GM23338 (cell line): ENCODE data around the gene UFSP1.

Source experiments
- CREB1 ChIP-seq: fragments of 250-450 bp; sonication (Bioruptor Pico); IDR thresholded peaks from 2 replicates; pipeline ENCODE4 v1.5.0; 2020; ENCODE audit warnings: low read depth, mild to moderate bottlenecking, moderate library complexity
- EZH2 ChIP-seq: fragments of 200-600 bp; sonication (generic); IDR thresholded peaks from one replicate; pipeline ENCODE4 v1.8.0; 2017; ENCODE audit warnings: antibody characterized with exemption, mild to moderate bottlenecking, low read depth; ENCODE audit not compliant: unreplicated experiment
- EZH2phosphoT487 ChIP-seq: fragments of 200-600 bp; sonication (generic); IDR thresholded peaks from one replicate; pipeline ENCODE4 v1.8.1; 2018; ENCODE audit warnings: antibody characterized with exemption; ENCODE audit not compliant: unreplicated experiment
- JUNB ChIP-seq: IDR thresholded peaks from one replicate; pipeline ENCODE4 v1.6.1; 2016; ENCODE audit warnings: antibody characterized with exemption; ENCODE audit not compliant: unreplicated experiment
- POLR2AphosphoS5 ChIP-seq: IDR thresholded peaks from 2 replicates; pipeline ENCODE4 v1.6.1; 2016; ENCODE audit warnings: antibody characterized with exemption, low read depth
- REST ChIP-seq: IDR thresholded peaks from one replicate; pipeline ENCODE4 v1.6.1; 2018; ENCODE audit warnings: antibody characterized with exemption; ENCODE audit not compliant: unreplicated experiment
- STAT1 ChIP-seq: IDR thresholded peaks from one replicate; pipeline ENCODE4 v1.6.1; 2016; ENCODE audit warnings: antibody characterized with exemption; ENCODE audit not compliant: unreplicated experiment
- TF ChIP-seq, protein P1 (sequence below), 2 experiments: fragments of 200-600 bp in 1 of 2; sonication (generic) in 1 of 2; conservative IDR thresholded peaks; 2 replicates each; pipeline versions ENCODE4 v1.5.1 to v1.6.1; 2016 to 2017; ENCODE audit warnings: antibody characterized with exemption in 2 of 2, low read depth in 2 of 2, mild to moderate bottlenecking in 2 of 2, moderate library complexity in 1 of 2

DNA sequence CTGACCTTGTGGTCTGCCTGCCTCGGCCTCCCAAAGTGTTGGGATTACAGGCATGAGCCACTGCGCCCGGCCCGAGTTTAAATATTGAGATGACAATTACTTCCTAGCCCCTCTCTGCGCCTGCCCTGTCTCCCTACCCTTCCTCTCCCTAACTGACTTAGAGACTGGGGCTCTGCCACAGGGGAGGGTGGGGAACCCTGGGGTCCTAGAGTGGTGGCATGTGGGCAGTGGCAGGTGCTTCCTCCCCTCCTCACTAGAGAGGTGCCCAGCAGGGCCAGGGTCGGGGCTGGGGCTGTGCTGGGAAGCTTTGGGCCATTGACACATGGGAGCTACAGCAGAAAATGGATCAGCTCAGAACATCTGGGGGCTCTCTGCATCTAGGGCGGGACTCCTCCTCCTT lies 13.1 kb upstream of the UFSP1 start:
- TF ChIP-seq, protein P1, sequence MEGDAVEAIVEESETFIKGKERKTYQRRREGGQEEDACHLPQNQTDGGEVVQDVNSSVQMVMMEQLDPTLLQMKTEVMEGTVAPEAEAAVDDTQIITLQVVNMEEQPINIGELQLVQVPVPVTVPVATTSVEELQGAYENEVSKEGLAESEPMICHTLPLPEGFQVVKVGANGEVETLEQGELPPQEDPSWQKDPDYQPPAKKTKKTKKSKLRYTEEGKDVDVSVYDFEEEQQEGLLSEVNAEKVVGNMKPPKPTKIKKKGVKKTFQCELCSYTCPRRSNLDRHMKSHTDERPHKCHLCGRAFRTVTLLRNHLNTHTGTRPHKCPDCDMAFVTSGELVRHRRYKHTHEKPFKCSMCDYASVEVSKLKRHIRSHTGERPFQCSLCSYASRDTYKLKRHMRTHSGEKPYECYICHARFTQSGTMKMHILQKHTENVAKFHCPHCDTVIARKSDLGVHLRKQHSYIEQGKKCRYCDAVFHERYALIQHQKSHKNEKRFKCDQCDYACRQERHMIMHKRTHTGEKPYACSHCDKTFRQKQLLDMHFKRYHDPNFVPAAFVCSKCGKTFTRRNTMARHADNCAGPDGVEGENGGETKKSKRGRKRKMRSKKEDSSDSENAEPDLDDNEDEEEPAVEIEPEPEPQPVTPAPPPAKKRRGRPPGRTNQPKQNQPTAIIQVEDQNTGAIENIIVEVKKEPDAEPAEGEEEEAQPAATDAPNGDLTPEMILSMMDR (conservative IDR thresholded peaks at IDR 0.05; ENCODE audit: low read depth in 2 of 2), result no peak
- TF ChIP-seq STAT1, result no peak
- TF ChIP-seq EZH2, result no peak
- TF ChIP-seq REST, result no peak
- TF ChIP-seq EZH2phosphoT487, result no peak
- no peak for TF ChIP-seq JUNB
- TF ChIP-seq POLR2AphosphoS5, result no peak
- no peak for TF ChIP-seq CREB1
